GM12874 (cell line): Measurements from ENCODE around the gene TMEM200C.

ENCODE experiments used
- CTCF ChIP-seq: IDR thresholded peaks from 2 replicates; pipeline ENCODE4 v1.5.1; 2011; ENCODE audit warnings: low read depth, mild to moderate bottlenecking, control low read depth, low read length, moderate library complexity; ENCODE audit not compliant: insufficient read depth

The TMEM200C gene

GRCh38 chr18:5900262-5900661, 4.9 kb upstream of the TMEM200C start:
- TF ChIP-seq CTCF = no peak

- TF ChIP-seq CTCF = no peak
These were observed 4.5 kb upstream of the TMEM200C start for GRCh38 chr18:5899835-5900234.

- TF ChIP-seq CTCF = no peak
These were observed 786 bp upstream of the TMEM200C start for GRCh38 chr18:5895876-5896740.

GRCh38 chr18:5894611-5895298, 567 bp downstream of the TMEM200C start:
- TF ChIP-seq CTCF = no peak

GRCh38 chr18:5893956-5894610, 1.2 kb downstream of the TMEM200C start:
- no peak for TF ChIP-seq CTCF

- TF ChIP-seq CTCF = no peak
These were observed 2.4 kb downstream of the TMEM200C start for GRCh38 chr18:5892823-5893431.

- no peak for TF ChIP-seq CTCF
These were observed 3.5 kb downstream of the TMEM200C start for GRCh38 chr18:5891854-5892215.
